ENCODE results near the gene NECTIN2. TPM values are rescaled to one million over a fixed set of nuclear protein-coding genes. Genes with fewer than 3 reads are reported as not detected.

NECTIN2 gene
- total RNA-seq, 1 experiment from 2014 or later = 104 TPM

- Histone ChIP-seq H3K27me3 (ENCODE audit: control insufficient read depth, insufficient read depth, low read length) (no peaks in the 10 kb centered on the region), H3K36me3 (ENCODE audit: control insufficient read depth, insufficient read depth, low read length) (peaks cover 27% of the 10 kb centered on the region), H3K27ac (ENCODE audit: low read length) (no peak overlapping the region), H3K4me3 (ENCODE audit: low read depth in 2 of 2, low read length in 2 of 2) (no peak overlapping the region), H3K9me3 (ENCODE audit: control insufficient read depth, insufficient read depth, low read depth, low read length) (no peaks in the 10 kb centered on the region), H3K4me1 (ENCODE audit: control insufficient read depth, insufficient read depth, low read length) (peaks cover 7% of the 10 kb centered on the region; the same call in 1 of the 2 replicates)
- no TSS peak for BruUV-seq (replicated peaks)
- in situ Hi-C loops (cut with HindIII; ENCODE audit: low pct_unique_long_range_greater_than_20kb, low sequenced_read_pairs) = no loop called here
- intact Hi-C loops (cut with micrococcal nuclease; ENCODE audit: unreplicated experiment) = no loop called here
- ATAC-seq = no peak
- ChIA-PET POLR2A (no interaction called here), CTCF (no interaction called here)
- no peak for TF ChIP-seq TCF7L2 (IDR thresholded peaks at IDR 0.05; ENCODE audit: low read depth, low read length)
- DNase-seq (ENCODE audit: low read depth, low spot score) = no peak
These were observed 47.4 kb downstream of the NECTIN2 start for GRCh38 chr19:44893332-44894051.

GRCh38 chr19:44894052-44894400 lies 47.9 kb downstream of the NECTIN2 start:
- BruUV-seq (replicated peaks) = no TSS peak

More at GRCh38 chr19:44894052-44894400, 47.9 kb downstream of the NECTIN2 start:
- Histone ChIP-seq H3K27me3 (ENCODE audit: control insufficient read depth, insufficient read depth, low read length) (no peaks in the 10 kb centered on the region), H3K4me3 (ENCODE audit: low read depth in 2 of 2, low read length in 2 of 2) (no peak overlapping the region), H3K9me3 (ENCODE audit: control insufficient read depth, insufficient read depth, low read depth, low read length) (no peaks in the 10 kb centered on the region), H3K27ac (ENCODE audit: low read length) (no peak overlapping the region), H3K36me3 (ENCODE audit: control insufficient read depth, insufficient read depth, low read length) (peaks cover 27% of the 10 kb centered on the region), H3K4me1 (ENCODE audit: control insufficient read depth, insufficient read depth, low read length) (peaks cover 7% of the 10 kb centered on the region; the same call in 1 of the 2 replicates)
- in situ Hi-C loops (cut with HindIII; ENCODE audit: low pct_unique_long_range_greater_than_20kb, low sequenced_read_pairs) (no loop called here), intact Hi-C loops (cut with micrococcal nuclease; ENCODE audit: unreplicated experiment) (no loop called here)
- DNase-seq (ENCODE audit: low read depth, low spot score) (no peak), ATAC-seq (no peak)
- CTCF ChIA-PET = no interaction called here
- POLR2A ChIA-PET = no interaction called here
- no peak for TF ChIP-seq REST (IDR thresholded peaks at IDR 0.05; ENCODE audit: insufficient read depth in 1 of 2, low read depth in 2 of 2, low read length in 1 of 2)
- no peak for TF ChIP-seq TCF7L2 (IDR thresholded peaks at IDR 0.05; ENCODE audit: low read depth, low read length)
- TF ChIP-seq POLR2AphosphoS5 (IDR thresholded peaks at IDR 0.05; ENCODE audit: low read depth, low read length) = no peak
- no peak for TF ChIP-seq CTCF (IDR thresholded peaks at IDR 0.05)
- TF ChIP-seq SIN3A (IDR thresholded peaks at IDR 0.05; ENCODE audit: borderline replicate concordance, insufficient read depth, low read depth, low read length) = no peak
